ENCODE data around the gene HCFC1R1. TPM values are rescaled to one million over a fixed set of nuclear protein-coding genes. Genes with fewer than 3 reads are reported as not detected.

HCFC1R1 gene
- total and polyA plus RNA-seq, 9 donors, result 68.0 to 138 (median 84.4) TPM

DNA sequence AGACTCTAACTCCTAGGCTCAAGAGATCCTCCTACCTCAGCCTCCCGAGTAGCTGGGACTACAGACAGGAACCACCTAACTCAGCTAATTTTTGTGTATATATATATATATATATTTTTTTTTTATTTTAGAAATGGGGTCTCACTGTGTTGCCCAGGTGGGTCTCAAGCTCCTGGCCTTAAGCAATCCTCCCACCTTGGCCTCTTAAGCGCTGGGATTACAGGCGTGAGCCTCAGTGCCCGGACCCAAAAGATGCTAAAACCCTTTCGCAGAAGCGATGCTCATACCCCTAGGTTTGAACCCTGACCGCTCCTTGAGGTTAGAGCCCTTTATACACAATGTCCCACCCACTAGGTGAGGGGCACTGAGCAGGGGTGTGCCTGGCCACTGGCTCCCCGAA, 13.2 kb downstream of the HCFC1R1 start:
- Histone ChIP-seq H3K4me3 (ENCODE audit: low read length) (no peak overlapping the region), H3K4me1 (ENCODE audit: control insufficient read depth, insufficient read depth, low read length) (peaks cover 40% of the 10 kb centered on the region), H3K27me3 (ENCODE audit: control insufficient read depth, insufficient read depth, low read length) (peaks cover 100% of the 10 kb centered on the region), H3K9me3 (replicated peaks; ENCODE audit: control insufficient read depth, low read depth, low read length) (no peaks in the 10 kb centered on the region), H3K27ac (ENCODE audit: low read length) (no peak overlapping the region), H3K36me3 (ENCODE audit: control insufficient read depth, insufficient read depth, low read length) (no peaks in the 10 kb centered on the region)
- WGBS (ENCODE audit: insufficient coverage), result 88% methylated on average over 5 of the region's 8 CpGs
- DNase-seq, result no peak

DNA sequence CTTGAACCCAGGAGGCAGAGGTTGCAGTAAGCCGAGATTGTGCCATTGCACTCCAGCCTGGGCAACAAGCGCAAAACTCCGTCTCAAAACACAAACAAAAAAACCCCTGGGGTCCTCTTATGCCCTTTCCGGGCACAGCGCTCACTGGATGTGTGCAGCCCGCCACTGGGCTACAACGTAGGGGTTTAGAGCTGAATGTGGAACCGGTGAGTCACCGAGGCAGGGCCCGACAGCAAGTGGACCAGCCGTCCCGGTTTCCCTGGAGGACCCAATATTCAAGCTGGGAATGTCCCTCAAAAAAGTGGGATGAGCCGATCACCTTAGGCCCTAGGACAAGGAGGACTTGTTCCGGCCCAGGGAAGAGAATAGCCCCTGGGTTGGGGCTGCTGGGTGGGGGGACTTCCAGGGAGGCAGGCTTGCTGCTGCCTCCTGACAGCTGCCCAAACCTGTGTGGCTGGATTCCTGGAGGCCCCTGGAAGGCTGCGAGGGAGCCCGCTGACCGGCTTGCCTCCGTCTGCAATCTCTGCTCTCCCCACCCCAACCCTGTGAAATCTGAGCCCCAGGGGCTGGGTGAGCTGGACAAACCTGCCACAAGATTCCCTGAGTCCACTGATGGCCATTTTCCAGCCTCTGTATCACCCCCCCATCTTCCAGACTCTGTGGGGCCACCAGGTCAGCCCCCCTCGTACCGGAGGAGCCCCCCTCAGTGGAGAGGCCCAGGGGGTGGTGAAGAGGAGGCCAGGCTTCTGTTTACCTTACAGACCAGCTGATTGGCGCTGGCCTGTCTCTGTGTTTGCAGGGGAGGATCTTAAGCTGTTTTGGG, 14.0 kb downstream of the HCFC1R1 start:
- Histone ChIP-seq H3K9me3 (replicated peaks; ENCODE audit: control insufficient read depth, low read depth, low read length) (no peaks in the 10 kb centered on the region), H3K27me3 (ENCODE audit: control insufficient read depth, insufficient read depth, low read length) (peaks cover 100% of the 10 kb centered on the region), H3K36me3 (ENCODE audit: control insufficient read depth, insufficient read depth, low read length) (no peaks in the 10 kb centered on the region), H3K4me1 (ENCODE audit: control insufficient read depth, insufficient read depth, low read length) (peaks cover 44% of the 10 kb centered on the region), H3K4me3 (ENCODE audit: low read length) (no peak overlapping the region), H3K27ac (ENCODE audit: low read length) (peak overlapping the region; percentile 40)
- no peak for DNase-seq
- 16% methylated on average over 17 of the region's 21 CpGs for WGBS (ENCODE audit: insufficient coverage)

- peaks cover 46% of the 10 kb centered on the region for H3K4me1 ChIP-seq (ENCODE audit: control insufficient read depth, insufficient read depth, low read length)
- H3K9me3 ChIP-seq (replicated peaks; ENCODE audit: control insufficient read depth, low read depth, low read length), result no peaks in the 10 kb centered on the region
- H3K27ac ChIP-seq (ENCODE audit: low read length), result peak overlapping the region; percentile 29
- DNase-seq, result no peak
- H3K4me3 ChIP-seq (ENCODE audit: low read length), result no peak overlapping the region
- peaks cover 91% of the 10 kb centered on the region for H3K27me3 ChIP-seq (ENCODE audit: control insufficient read depth, insufficient read depth, low read length)
- H3K36me3 ChIP-seq (ENCODE audit: control insufficient read depth, insufficient read depth, low read length), result no peaks in the 10 kb centered on the region
- WGBS (ENCODE audit: insufficient coverage), result 54% methylated on average over 3 of the region's 4 CpGs
Observed at GRCh38 chr16:3008690-3009037, 15.1 kb downstream of the HCFC1R1 start.

DNA sequence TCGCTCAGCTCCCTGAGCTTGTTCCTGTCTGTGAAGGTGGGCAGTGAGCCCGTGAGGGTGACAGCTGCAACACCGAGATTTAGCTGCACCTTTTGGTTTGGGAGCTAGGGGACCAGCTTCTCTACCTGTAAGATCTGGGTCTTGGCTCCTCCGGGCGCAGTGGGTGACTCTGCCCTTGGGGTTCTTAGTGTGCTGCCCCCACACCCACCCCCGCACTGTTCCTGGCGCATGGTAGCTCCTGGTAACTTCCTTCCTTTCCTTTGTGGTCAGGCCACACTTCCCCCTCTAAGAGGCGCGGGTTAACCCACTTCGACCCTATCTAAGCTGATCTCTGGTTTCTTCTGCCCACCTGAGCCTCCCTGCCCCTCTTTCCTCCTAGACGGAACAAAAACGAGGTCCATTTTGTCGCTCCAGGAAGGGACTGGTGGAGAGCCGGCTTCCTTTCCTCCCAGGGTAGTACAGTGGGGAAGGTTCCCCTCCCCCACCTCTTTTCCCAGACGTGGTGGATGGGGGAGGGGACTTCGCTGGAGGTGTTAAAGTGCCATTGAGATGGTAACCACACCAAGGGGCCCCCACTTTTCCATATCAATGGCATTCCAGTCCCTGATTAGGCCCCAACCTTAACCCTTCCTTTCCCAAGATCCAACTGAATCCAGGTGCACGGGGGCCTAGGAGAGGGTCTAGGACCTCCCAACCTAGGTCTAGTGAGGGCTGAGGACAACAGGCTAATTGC, 15.6 kb downstream of the HCFC1R1 start:
- H3K27ac ChIP-seq (ENCODE audit: low read length), result peak overlapping the region; percentile 29
- H3K27me3 ChIP-seq (ENCODE audit: control insufficient read depth, insufficient read depth, low read length), result peaks cover 91% of the 10 kb centered on the region
- H3K4me3 ChIP-seq (ENCODE audit: low read length), result no peak overlapping the region
- peaks cover 49% of the 10 kb centered on the region for H3K4me1 ChIP-seq (ENCODE audit: control insufficient read depth, insufficient read depth, low read length)
- no peaks in the 10 kb centered on the region for H3K9me3 ChIP-seq (replicated peaks; ENCODE audit: control insufficient read depth, low read depth, low read length)
- no peaks in the 10 kb centered on the region for H3K36me3 ChIP-seq (ENCODE audit: control insufficient read depth, insufficient read depth, low read length)
- DNase-seq, result no peak
- WGBS (ENCODE audit: insufficient coverage), result 23% methylated on average over 9 of the region's 17 CpGs

GRCh38 chr16:3007059-3007956, 16.4 kb downstream of the HCFC1R1 start:
- 30% methylated on average over 9 of the region's 13 CpGs for WGBS (ENCODE audit: insufficient coverage)
- no peak for DNase-seq
- Histone ChIP-seq H3K4me3 (ENCODE audit: low read length) (no peak overlapping the region), H3K4me1 (ENCODE audit: control insufficient read depth, insufficient read depth, low read length) (peaks cover 47% of the 10 kb centered on the region), H3K27me3 (ENCODE audit: control insufficient read depth, insufficient read depth, low read length) (peaks cover 84% of the 10 kb centered on the region), H3K9me3 (replicated peaks; ENCODE audit: control insufficient read depth, low read depth, low read length) (no peaks in the 10 kb centered on the region), H3K36me3 (ENCODE audit: control insufficient read depth, insufficient read depth, low read length) (no peaks in the 10 kb centered on the region), H3K27ac (ENCODE audit: low read length) (no peak overlapping the region)

DNA sequence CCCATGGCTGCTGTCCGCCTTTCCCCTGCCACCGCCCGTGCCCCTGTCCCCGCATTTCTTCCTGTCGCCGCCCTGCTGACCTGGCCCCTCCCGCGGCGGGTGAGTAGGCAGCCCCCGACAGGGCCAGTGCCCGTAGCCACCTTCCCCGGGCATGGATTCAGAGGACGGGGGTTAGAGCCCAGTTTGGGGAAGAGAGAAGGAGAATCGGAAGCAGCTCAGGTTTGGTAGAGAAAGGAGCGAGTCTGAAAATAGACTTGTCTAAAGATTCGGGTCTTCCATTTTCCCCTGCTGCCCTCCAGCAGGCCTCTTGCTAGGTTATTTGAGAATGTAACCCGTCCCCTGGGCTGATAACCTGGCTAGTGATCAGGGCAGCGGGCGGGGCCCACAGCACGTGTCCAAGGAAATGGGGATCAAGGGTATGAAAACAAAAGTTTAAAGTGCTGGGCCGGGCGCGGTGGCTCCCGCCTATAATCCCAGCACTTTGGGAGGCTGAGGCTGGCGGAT, 18.9 kb downstream of the HCFC1R1 start:
- 0% methylated on average over 9 of the region's 25 CpGs for WGBS (ENCODE audit: insufficient coverage)
- Histone ChIP-seq H3K9me3 (replicated peaks; ENCODE audit: control insufficient read depth, low read depth, low read length) (no peaks in the 10 kb centered on the region), H3K4me3 (ENCODE audit: low read length) (peak overlapping the region; percentile 31), H3K27me3 (ENCODE audit: control insufficient read depth, insufficient read depth, low read length) (peaks cover 70% of the 10 kb centered on the region), H3K27ac (ENCODE audit: low read length) (peak overlapping the region; percentile 31), H3K36me3 (ENCODE audit: control insufficient read depth, insufficient read depth, low read length) (no peaks in the 10 kb centered on the region), H3K4me1 (ENCODE audit: control insufficient read depth, insufficient read depth, low read length) (peaks cover 34% of the 10 kb centered on the region)
- no peak for DNase-seq

GRCh38 chr16:3004319-3004718, 19.4 kb downstream of the HCFC1R1 start:
- Histone ChIP-seq H3K4me3 (ENCODE audit: low read length) (no peak overlapping the region), H3K27ac (ENCODE audit: low read length) (no peak overlapping the region), H3K9me3 (replicated peaks; ENCODE audit: control insufficient read depth, low read depth, low read length) (no peaks in the 10 kb centered on the region), H3K4me1 (ENCODE audit: control insufficient read depth, insufficient read depth, low read length) (peaks cover 31% of the 10 kb centered on the region), H3K36me3 (ENCODE audit: control insufficient read depth, insufficient read depth, low read length) (no peaks in the 10 kb centered on the region), H3K27me3 (ENCODE audit: control insufficient read depth, insufficient read depth, low read length) (peaks cover 69% of the 10 kb centered on the region)
- WGBS (ENCODE audit: insufficient coverage), result under 1% methylated on average over 66 of the region's 67 CpGs
- DNase-seq, result no peak

- 2% methylated on average over 47 of the region's 58 CpGs for WGBS (ENCODE audit: insufficient coverage)
- Histone ChIP-seq H3K36me3 (ENCODE audit: control insufficient read depth, insufficient read depth, low read length) (no peaks in the 10 kb centered on the region), H3K9me3 (replicated peaks; ENCODE audit: control insufficient read depth, low read depth, low read length) (no peaks in the 10 kb centered on the region), H3K27ac (ENCODE audit: low read length) (no peak overlapping the region), H3K4me1 (ENCODE audit: control insufficient read depth, insufficient read depth, low read length) (peaks cover 30% of the 10 kb centered on the region), H3K27me3 (ENCODE audit: control insufficient read depth, insufficient read depth, low read length) (peaks cover 65% of the 10 kb centered on the region), H3K4me3 (ENCODE audit: low read length) (no peak overlapping the region)
- DNase-seq, result peak; percentile 98
Observed at GRCh38 chr16:3003582-3004270, 20.0 kb downstream of the HCFC1R1 start.

DNA sequence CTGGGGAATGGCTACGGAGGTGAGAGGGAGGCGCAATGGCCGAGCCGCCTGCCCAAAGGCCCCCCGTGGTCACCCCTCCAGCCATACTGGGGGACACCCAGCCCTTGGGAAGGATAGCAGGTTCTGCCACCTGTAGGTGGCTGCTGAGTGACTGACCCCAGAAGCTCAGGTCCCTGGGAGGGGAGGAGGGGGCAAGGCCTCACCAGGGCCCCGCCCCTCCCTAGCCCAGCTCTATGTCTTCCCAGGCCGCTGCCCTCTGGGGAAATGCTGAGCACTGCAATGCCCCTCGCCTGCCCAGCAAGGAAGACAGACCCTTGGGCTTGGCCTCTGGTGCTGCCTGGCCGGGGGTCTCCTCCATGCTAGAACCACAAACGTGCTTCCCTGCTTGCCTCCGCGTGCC, 22.4 kb downstream of the HCFC1R1 start:
- peaks cover 12% of the 10 kb centered on the region for H3K4me1 ChIP-seq (ENCODE audit: control insufficient read depth, insufficient read depth, low read length)
- H3K36me3 ChIP-seq (ENCODE audit: control insufficient read depth, insufficient read depth, low read length), result no peaks in the 10 kb centered on the region
- DNase-seq, result no peak
- H3K9me3 ChIP-seq (replicated peaks; ENCODE audit: control insufficient read depth, low read depth, low read length), result no peaks in the 10 kb centered on the region
- H3K27ac ChIP-seq (ENCODE audit: low read length), result no peak overlapping the region
- H3K4me3 ChIP-seq (ENCODE audit: low read length), result no peak overlapping the region
- peaks cover 50% of the 10 kb centered on the region for H3K27me3 ChIP-seq (ENCODE audit: control insufficient read depth, insufficient read depth, low read length)
- WGBS (ENCODE audit: insufficient coverage), result 57% methylated on average over 6 of the region's 12 CpGs
